CD14-positive monocyte (primary cell): ENCODE results near the gene CLSTN3. TPM values are rescaled to one million over a fixed set of nuclear protein-coding genes. Genes with fewer than 3 reads are reported as not detected.
A peak's percentile ranks its signal among the peaks of the same experiment; 100 is the strongest.

ENCODE experiments used
- DNase-seq, 3 donors: peaks; one replicate each; pipeline ENCODE4 v3.0.0-alpha.2; 2011 to 2022
- H2AFZ ChIP-seq: 2 replicates; pipeline ENCODE4 v1.6.0; 2012; ENCODE audit warnings: mild to moderate bottlenecking, low read depth, low read length, inconsistent platforms; ENCODE audit not compliant: insufficient read depth, poor library complexity, severe bottlenecking
- H3K27ac ChIP-seq, 2 donors: 1 replicate in 1 of 2; 2 replicates in 1 of 2; pipeline ENCODE4 v1.5.1; 2012 to 2013; ENCODE audit warnings: low read length in 2 of 2, control low read depth in 1 of 2, inconsistent platforms in 1 of 2, low read depth in 1 of 2, mild to moderate bottlenecking in 1 of 2
- H3K27me3 ChIP-seq, 2 donors: one replicate each; pipeline versions ENCODE4 v1.6.0 to v1.6.1; 2011 to 2013; ENCODE audit warnings: low read length in 2 of 2; ENCODE audit not compliant: control insufficient read depth in 2 of 2, insufficient read depth in 2 of 2
- H3K36me3 ChIP-seq, 2 donors: replicated peaks in 1 of 2; 1 replicate in 1 of 2; 2 replicates in 1 of 2; pipeline versions ENCODE4 v1.5.1 to v1.6.1; 2012 to 2013; ENCODE audit warnings: low read length in 2 of 2, control low read depth in 1 of 2, inconsistent platforms in 1 of 2, mild to moderate bottlenecking in 1 of 2; ENCODE audit not compliant: insufficient read depth in 2 of 2, control insufficient read depth in 1 of 2
- H3K4me1 ChIP-seq, 2 donors: 1 replicate in 1 of 2; 2 replicates in 1 of 2; pipeline versions ENCODE4 v1.5.1 to v1.6.1; 2012 to 2013; ENCODE audit warnings: low read length in 2 of 2, control low read depth in 1 of 2, inconsistent platforms in 1 of 2, mild to moderate bottlenecking in 1 of 2, moderate library complexity in 1 of 2; ENCODE audit not compliant: insufficient read depth in 2 of 2, control insufficient read depth in 1 of 2
- H3K4me2 ChIP-seq: replicated peaks from 2 replicates; pipeline ENCODE3; 2012; ENCODE audit warnings: low read length, moderate library complexity, mild to moderate bottlenecking; ENCODE audit not compliant: poor library complexity, severe bottlenecking; ENCODE audit errors: extremely low read depth
- H3K4me3 ChIP-seq, 3 experiments: fragments of 200-600 bp in 1 of 3; sonication (generic) in 1 of 3; replicated peaks in 1 of 3; 1 replicate in 2 of 3; 2 replicates in 1 of 3; pipeline ENCODE4 v1.5.1; 2011 to 2013; ENCODE audit warnings: low read length in 3 of 3, mild to moderate bottlenecking in 3 of 3, control low read depth in 2 of 3, low read depth in 2 of 3, inconsistent platforms in 1 of 3, moderate library complexity in 1 of 3
- H3K79me2 ChIP-seq: 2 replicates; pipeline ENCODE4 v1.6.0; 2012; ENCODE audit warnings: mild to moderate bottlenecking, control low read depth, inconsistent platforms, low read length, moderate library complexity; ENCODE audit not compliant: insufficient read depth
- H3K9ac ChIP-seq: 2 replicates; pipeline ENCODE4 v1.6.0; 2017; ENCODE audit warnings: low read length, mild to moderate bottlenecking; ENCODE audit not compliant: insufficient read depth, poor library complexity, severe bottlenecking
- H3K9me3 ChIP-seq, 2 donors: replicated peaks in 1 of 2; 1 replicate in 1 of 2; 2 replicates in 1 of 2; pipeline versions ENCODE4 v1.5.1 to v1.6.1; 2012 to 2013; ENCODE audit warnings: low read length in 2 of 2, control low read depth in 1 of 2; ENCODE audit not compliant: control insufficient read depth in 1 of 2, insufficient read depth in 1 of 2
- H4K20me1 ChIP-seq: 2 replicates; pipeline ENCODE4 v1.6.0; 2012; ENCODE audit warnings: mild to moderate bottlenecking, low read length, control low read depth, moderate library complexity; ENCODE audit not compliant: insufficient read depth
- H3K27ac Mint-ChIP-seq, 7 donors: one replicate each; pipeline ENCODE4 v1.8.0; 2020; ENCODE audit warnings: mild to moderate bottlenecking in 7 of 7, mixed read lengths in 7 of 7, moderate library complexity in 6 of 7, inconsistent platforms in 2 of 7
- H3K27me3 Mint-ChIP-seq, 3 donors: one replicate each; pipeline ENCODE4 v1.8.0; 2021 to 2022; ENCODE audit warnings: low read depth in 3 of 3, mild to moderate bottlenecking in 3 of 3, mixed read lengths in 3 of 3, moderate library complexity in 3 of 3, inconsistent platforms in 1 of 3
- H3K36me3 Mint-ChIP-seq, 2 donors: one replicate each; pipeline ENCODE4 v1.8.0; 2020; ENCODE audit warnings: mixed read lengths in 2 of 2, inconsistent platforms in 1 of 2, mild to moderate bottlenecking in 1 of 2
- H3K4me1 Mint-ChIP-seq: one replicate; pipeline ENCODE4 v1.8.0; 2020; ENCODE audit warnings: mild to moderate bottlenecking, mixed read lengths
- H3K4me3 Mint-ChIP-seq, 2 donors: one replicate each; pipeline ENCODE4 v1.8.0; 2020; ENCODE audit warnings: mild to moderate bottlenecking in 2 of 2, mixed read lengths in 2 of 2, moderate library complexity in 1 of 2
- H3K9me3 Mint-ChIP-seq, 7 donors: one replicate each; pipeline ENCODE4 v1.8.0; 2020 to 2022; ENCODE audit warnings: mixed read lengths in 7 of 7, mild to moderate bottlenecking in 6 of 7, moderate library complexity in 6 of 7, inconsistent platforms in 2 of 7
- WGBS: methylation state at CpG from one replicate; pipeline ENCODE4 v1.1.5; 2013; ENCODE audit warnings: missing lambda C conversion rate; ENCODE audit not compliant: insufficient coverage; 5-methylcytosine and 5-hydroxymethylcytosine counted together
- intact Hi-C, 2 donors: fragments of 100-400 bp; cut with micrococcal nuclease; formaldehyde crosslinking; loops; one replicate each; pipeline versions ENCODE4 v1.15.0 to v1.15.1; 2023
- polyA plus RNA-seq, 3 donors: library from polyadenylated mRNA; depleted of rRNA in 1 of 3; unstranded in 2 of 3; stranded (reverse) in 1 of 3; fragments of 300-500 nt in 2 of 3; fragments of >200 nt in 1 of 3; fragmentation: Illumina TruSeq in 2 of 3; gene quantifications; 1 replicate in 2 of 3; 2 replicates in 1 of 3; pipeline ENCODE4 v1.2.3, GENCODE V29; 2012 to 2021
- TF ChIP-seq, protein P1 (sequence below): fragments of 200-600 bp; IDR thresholded peaks from one replicate; pipeline ENCODE4 v1.8.0; 2022; ENCODE audit warnings: antibody characterized with exemption, mild to moderate bottlenecking

Gene CLSTN3
- polyA plus RNA-seq, 3 donors, result 13.7 TPM; not detected in 2

DNA sequence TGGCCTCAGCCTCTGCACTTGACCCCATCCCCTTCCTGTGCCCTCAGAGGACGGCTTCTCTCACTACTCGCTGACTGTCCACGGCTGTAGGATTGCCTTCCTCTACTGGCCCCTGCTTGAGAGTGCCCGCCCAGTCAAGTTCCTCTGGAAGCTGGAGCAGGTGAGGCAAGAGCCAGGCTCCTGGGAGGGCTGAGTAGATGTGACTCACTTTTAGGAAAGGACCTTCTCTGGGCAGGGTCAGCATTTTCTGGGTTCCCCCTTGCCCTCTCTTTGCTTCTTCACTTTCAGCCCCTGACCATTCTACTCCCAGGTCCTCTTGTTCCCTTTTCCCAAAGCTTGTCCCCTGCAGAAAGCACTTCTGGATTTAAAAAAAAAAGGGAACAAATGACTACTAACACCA lies 7.7 kb downstream of the CLSTN3 start:
- no peaks in the 10 kb centered on the region for H3K27me3 ChIP-seq
- no peak overlapping the region for H2AFZ ChIP-seq
- DNase-seq, result peak in 1 of 3 donors; percentile 57
- Mint-ChIP-seq H3K27me3 (peaks cover 0 to 3% (median 2%) of the 10 kb centered on the region in 3 donors), H3K9me3 (peaks cover 0 to 5% (median 0%) of the 10 kb centered on the region in 7 donors), H3K36me3 (peaks cover 38 to 41% of the 10 kb centered on the region in 2 donors), H3K4me3 (no peak overlapping the region), H3K27ac (peak overlapping the region in 3 of 7 donors; percentile 8 to 72 (median 55)), H3K4me1 (peaks cover 10% of the 10 kb centered on the region)
- intact Hi-C loops, result no loop called here
- H3K4me3 ChIP-seq, result no peak overlapping the region
- peaks cover 0 to 8% of the 10 kb centered on the region in 2 donors for H3K4me1 ChIP-seq
- TF ChIP-seq, protein P1, sequence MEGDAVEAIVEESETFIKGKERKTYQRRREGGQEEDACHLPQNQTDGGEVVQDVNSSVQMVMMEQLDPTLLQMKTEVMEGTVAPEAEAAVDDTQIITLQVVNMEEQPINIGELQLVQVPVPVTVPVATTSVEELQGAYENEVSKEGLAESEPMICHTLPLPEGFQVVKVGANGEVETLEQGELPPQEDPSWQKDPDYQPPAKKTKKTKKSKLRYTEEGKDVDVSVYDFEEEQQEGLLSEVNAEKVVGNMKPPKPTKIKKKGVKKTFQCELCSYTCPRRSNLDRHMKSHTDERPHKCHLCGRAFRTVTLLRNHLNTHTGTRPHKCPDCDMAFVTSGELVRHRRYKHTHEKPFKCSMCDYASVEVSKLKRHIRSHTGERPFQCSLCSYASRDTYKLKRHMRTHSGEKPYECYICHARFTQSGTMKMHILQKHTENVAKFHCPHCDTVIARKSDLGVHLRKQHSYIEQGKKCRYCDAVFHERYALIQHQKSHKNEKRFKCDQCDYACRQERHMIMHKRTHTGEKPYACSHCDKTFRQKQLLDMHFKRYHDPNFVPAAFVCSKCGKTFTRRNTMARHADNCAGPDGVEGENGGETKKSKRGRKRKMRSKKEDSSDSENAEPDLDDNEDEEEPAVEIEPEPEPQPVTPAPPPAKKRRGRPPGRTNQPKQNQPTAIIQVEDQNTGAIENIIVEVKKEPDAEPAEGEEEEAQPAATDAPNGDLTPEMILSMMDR, result no peak
- H3K27ac ChIP-seq, result no peak overlapping the region
- no peak overlapping the region for H3K9ac ChIP-seq
- H4K20me1 ChIP-seq, result no peaks in the 10 kb centered on the region
- H3K79me2 ChIP-seq, result no peaks in the 10 kb centered on the region
- H3K9me3 ChIP-seq, result no peaks in the 10 kb centered on the region
- WGBS, result 0% methylated on average over 1 of the region's 4 CpGs
- H3K4me2 ChIP-seq, result no peak overlapping the region
- H3K36me3 ChIP-seq, result peaks cover 12 to 14% of the 10 kb centered on the region in 2 donors

DNA sequence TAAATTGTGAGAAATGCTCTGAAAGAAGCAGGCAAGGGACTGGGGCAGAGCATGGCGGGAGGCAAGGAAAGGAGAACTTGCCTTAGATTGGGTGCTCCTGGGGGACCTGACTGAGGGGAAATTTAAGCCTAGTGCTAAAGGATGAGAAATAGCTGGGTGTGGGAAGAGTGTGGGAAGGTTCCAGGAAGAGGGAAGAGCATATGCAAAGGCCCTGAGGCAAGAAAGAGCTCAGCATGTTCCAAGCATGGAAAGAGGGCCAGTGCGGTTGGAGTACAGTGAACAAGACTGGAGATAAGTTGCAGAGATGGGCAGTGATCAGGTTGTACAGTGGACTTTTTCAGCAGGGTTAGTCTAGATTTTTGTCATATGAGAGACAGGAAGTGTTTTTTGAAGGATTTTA lies 9.0 kb downstream of the CLSTN3 start:
- Histone ChIP-seq H3K4me3 (no peak overlapping the region), H3K9me3 (no peaks in the 10 kb centered on the region), H3K36me3 (peaks cover 12 to 14% of the 10 kb centered on the region in 2 donors), H4K20me1 (no peaks in the 10 kb centered on the region), H3K27me3 (no peaks in the 10 kb centered on the region), H2AFZ (no peak overlapping the region), H3K4me1 (peaks cover 0 to 8% of the 10 kb centered on the region in 2 donors), H3K79me2 (no peaks in the 10 kb centered on the region), H3K9ac (no peak overlapping the region), H3K27ac (no peak overlapping the region), H3K4me2 (no peak overlapping the region)
- 88% methylated on average over 1 of the region's 2 CpGs for WGBS
- DNase-seq, result no peak
- peaks cover 10% of the 10 kb centered on the region for H3K4me1 Mint-ChIP-seq
- TF ChIP-seq, protein P1, result no peak
- peaks cover 42 to 48% of the 10 kb centered on the region in 2 donors for H3K36me3 Mint-ChIP-seq
- intact Hi-C loops, result no loop called here
- no peak overlapping the region for H3K4me3 Mint-ChIP-seq
- H3K27me3 Mint-ChIP-seq, result peaks cover 0 to 3% (median 2%) of the 10 kb centered on the region in 3 donors
- H3K27ac Mint-ChIP-seq, result peak overlapping the region in 1 of 7 donors; percentile 4
- H3K9me3 Mint-ChIP-seq, result peaks cover 0 to 5% (median 0%) of the 10 kb centered on the region in 7 donors
